ENCODE measurements around the gene USP30. TPM values are rescaled to one million over a fixed set of nuclear protein-coding genes. Genes with fewer than 3 reads are reported as not detected.

USP30 gene
- total RNA-seq, 1 experiment from 2014 or later, result 6.9 TPM

DNA sequence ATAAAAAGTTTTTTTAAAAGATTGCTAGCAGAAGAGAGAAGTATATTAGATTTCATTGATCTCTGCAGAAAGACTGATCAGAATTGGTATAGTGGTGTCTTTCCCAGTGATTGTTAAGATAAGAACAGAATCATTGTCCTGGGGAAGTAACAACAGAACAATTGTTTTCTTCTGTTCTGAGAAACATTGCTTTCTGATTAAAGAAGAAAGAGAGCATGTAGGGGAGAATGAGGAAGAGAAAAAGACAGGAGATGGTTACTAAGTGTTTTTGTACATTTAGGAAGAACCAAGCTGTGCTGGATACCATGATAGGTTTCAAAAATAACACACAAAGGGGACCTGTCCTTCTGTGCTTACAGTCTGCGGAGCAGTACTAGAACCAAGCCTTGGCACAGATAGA, 5.0 kb downstream of the USP30 start:
- peaks cover 7% of the 10 kb centered on the region for H3K4me1 Mint-ChIP-seq
- DNase-seq (ENCODE audit: low spot score) (no peak), ATAC-seq (no peak)
- TF ChIP-seq, protein P1, sequence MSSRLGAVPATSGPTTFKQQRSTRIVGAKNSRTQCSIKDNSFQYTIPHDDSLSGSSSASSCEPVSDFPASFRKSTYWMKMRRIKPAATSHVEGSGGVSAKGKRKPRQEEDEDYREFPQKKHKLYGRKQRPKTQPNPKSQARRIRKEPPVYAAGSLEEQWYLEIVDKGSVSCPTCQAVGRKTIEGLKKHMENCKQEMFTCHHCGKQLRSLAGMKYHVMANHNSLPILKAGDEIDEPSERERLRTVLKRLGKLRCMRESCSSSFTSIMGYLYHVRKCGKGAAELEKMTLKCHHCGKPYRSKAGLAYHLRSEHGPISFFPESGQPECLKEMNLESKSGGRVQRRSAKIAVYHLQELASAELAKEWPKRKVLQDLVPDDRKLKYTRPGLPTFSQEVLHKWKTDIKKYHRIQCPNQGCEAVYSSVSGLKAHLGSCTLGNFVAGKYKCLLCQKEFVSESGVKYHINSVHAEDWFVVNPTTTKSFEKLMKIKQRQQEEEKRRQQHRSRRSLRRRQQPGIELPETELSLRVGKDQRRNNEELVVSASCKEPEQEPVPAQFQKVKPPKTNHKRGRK (CRISPR knock-in tag; IDR thresholded peaks at IDR 0.05; ENCODE audit: borderline replicate concordance), result no peak
- TF ChIP-seq PRRX2 (CRISPR knock-in tag; IDR thresholded peaks at IDR 0.05) (no peak), ATF1 (CRISPR knock-in tag; IDR thresholded peaks at IDR 0.05) (no peak), GTF2I (CRISPR knock-in tag; conservative IDR thresholded peaks at IDR 0.05) (no peak), CREM (CRISPR knock-in tag; IDR thresholded peaks at IDR 0.05) (no peak), RORB (CRISPR knock-in tag; IDR thresholded peaks at IDR 0.05) (no peak), RELA (CRISPR knock-in tag; IDR thresholded peaks at IDR 0.05; ENCODE audit: borderline replicate concordance) (no peak), NFATC4 (CRISPR knock-in tag; IDR thresholded peaks at IDR 0.05) (no peak), ZNF219 (CRISPR knock-in tag; IDR thresholded peaks at IDR 0.05; ENCODE audit: borderline replicate concordance) (no peak), KAT7 (CRISPR knock-in tag; IDR thresholded peaks at IDR 0.05; ENCODE audit: borderline replicate concordance) (no peak), ESRRA (CRISPR knock-in tag; IDR thresholded peaks at IDR 0.05; ENCODE audit: borderline replicate concordance) (no peak), EMX1 (CRISPR knock-in tag; IDR thresholded peaks at IDR 0.05) (no peak)
- TF ChIP-seq, protein P2, sequence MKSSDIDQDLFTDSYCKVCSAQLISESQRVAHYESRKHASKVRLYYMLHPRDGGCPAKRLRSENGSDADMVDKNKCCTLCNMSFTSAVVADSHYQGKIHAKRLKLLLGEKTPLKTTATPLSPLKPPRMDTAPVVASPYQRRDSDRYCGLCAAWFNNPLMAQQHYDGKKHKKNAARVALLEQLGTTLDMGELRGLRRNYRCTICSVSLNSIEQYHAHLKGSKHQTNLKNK (CRISPR knock-in tag; IDR thresholded peaks at IDR 0.05), result no peak
- TF ChIP-seq, protein P3, sequence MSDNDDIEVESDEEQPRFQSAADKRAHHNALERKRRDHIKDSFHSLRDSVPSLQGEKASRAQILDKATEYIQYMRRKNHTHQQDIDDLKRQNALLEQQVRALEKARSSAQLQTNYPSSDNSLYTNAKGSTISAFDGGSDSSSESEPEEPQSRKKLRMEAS (CRISPR knock-in tag; IDR thresholded peaks at IDR 0.05), result no peak
- TF ChIP-seq, protein P4, sequence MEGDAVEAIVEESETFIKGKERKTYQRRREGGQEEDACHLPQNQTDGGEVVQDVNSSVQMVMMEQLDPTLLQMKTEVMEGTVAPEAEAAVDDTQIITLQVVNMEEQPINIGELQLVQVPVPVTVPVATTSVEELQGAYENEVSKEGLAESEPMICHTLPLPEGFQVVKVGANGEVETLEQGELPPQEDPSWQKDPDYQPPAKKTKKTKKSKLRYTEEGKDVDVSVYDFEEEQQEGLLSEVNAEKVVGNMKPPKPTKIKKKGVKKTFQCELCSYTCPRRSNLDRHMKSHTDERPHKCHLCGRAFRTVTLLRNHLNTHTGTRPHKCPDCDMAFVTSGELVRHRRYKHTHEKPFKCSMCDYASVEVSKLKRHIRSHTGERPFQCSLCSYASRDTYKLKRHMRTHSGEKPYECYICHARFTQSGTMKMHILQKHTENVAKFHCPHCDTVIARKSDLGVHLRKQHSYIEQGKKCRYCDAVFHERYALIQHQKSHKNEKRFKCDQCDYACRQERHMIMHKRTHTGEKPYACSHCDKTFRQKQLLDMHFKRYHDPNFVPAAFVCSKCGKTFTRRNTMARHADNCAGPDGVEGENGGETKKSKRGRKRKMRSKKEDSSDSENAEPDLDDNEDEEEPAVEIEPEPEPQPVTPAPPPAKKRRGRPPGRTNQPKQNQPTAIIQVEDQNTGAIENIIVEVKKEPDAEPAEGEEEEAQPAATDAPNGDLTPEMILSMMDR (IDR thresholded peaks at IDR 0.05), result no peak
- TF ChIP-seq, protein P5, sequence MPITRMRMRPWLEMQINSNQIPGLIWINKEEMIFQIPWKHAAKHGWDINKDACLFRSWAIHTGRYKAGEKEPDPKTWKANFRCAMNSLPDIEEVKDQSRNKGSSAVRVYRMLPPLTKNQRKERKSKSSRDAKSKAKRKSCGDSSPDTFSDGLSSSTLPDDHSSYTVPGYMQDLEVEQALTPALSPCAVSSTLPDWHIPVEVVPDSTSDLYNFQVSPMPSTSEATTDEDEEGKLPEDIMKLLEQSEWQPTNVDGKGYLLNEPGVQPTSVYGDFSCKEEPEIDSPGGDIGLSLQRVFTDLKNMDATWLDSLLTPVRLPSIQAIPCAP (CRISPR knock-in tag; IDR thresholded peaks at IDR 0.05), result no peak
- no peaks in the 10 kb centered on the region for H3K9me3 Mint-ChIP-seq
- no peaks in the 10 kb centered on the region for H3K36me3 Mint-ChIP-seq
- ChIA-PET POLR2A (no interaction called here), CTCF (no interaction called here)
- H3K27ac Mint-ChIP-seq, result no peak overlapping the region
- H3K27me3 Mint-ChIP-seq (ENCODE audit: low read depth), result no peaks in the 10 kb centered on the region
- no peak overlapping the region for H3K4me3 Mint-ChIP-seq

DNA sequence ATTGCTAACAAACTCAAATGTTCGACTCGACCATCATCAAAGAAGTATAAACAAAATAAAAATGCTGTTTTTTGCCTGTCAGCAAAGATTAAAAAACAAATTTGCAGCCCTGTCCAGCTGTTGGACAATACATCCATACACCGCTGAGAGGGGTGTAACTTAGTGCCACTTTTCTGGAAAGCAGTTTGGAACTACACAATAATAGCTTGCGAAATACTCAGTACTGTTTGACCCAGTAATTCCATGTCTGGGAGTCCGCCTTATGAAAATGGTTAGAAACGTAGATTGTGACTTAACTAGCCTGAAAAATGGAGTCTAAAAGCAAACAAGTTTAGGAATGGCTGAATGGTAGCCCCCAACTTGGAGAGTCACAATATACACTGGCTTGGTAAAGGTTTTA, 6.4 kb downstream of the USP30 start:
- Mint-ChIP-seq H3K9me3 (no peaks in the 10 kb centered on the region), H3K36me3 (no peaks in the 10 kb centered on the region), H3K4me3 (no peak overlapping the region), H3K27ac (no peak overlapping the region), H3K4me1 (peaks cover 1% of the 10 kb centered on the region), H3K27me3 (ENCODE audit: low read depth) (no peaks in the 10 kb centered on the region)
- ChIA-PET CTCF (no interaction called here), POLR2A (no interaction called here)
- no peak for DNase-seq (ENCODE audit: low spot score)
- TF ChIP-seq ESRRA (CRISPR knock-in tag; IDR thresholded peaks at IDR 0.05; ENCODE audit: borderline replicate concordance), result no peak
- no peak for TF ChIP-seq NR2C2 (CRISPR knock-in tag; IDR thresholded peaks at IDR 0.05)
- no peak for TF ChIP-seq NFYB (CRISPR knock-in tag; conservative IDR thresholded peaks at IDR 0.05; ENCODE audit: low read depth)
- no peak for TF ChIP-seq TEAD4 (CRISPR knock-in tag; IDR thresholded peaks at IDR 0.05)
- TF ChIP-seq, protein P6, sequence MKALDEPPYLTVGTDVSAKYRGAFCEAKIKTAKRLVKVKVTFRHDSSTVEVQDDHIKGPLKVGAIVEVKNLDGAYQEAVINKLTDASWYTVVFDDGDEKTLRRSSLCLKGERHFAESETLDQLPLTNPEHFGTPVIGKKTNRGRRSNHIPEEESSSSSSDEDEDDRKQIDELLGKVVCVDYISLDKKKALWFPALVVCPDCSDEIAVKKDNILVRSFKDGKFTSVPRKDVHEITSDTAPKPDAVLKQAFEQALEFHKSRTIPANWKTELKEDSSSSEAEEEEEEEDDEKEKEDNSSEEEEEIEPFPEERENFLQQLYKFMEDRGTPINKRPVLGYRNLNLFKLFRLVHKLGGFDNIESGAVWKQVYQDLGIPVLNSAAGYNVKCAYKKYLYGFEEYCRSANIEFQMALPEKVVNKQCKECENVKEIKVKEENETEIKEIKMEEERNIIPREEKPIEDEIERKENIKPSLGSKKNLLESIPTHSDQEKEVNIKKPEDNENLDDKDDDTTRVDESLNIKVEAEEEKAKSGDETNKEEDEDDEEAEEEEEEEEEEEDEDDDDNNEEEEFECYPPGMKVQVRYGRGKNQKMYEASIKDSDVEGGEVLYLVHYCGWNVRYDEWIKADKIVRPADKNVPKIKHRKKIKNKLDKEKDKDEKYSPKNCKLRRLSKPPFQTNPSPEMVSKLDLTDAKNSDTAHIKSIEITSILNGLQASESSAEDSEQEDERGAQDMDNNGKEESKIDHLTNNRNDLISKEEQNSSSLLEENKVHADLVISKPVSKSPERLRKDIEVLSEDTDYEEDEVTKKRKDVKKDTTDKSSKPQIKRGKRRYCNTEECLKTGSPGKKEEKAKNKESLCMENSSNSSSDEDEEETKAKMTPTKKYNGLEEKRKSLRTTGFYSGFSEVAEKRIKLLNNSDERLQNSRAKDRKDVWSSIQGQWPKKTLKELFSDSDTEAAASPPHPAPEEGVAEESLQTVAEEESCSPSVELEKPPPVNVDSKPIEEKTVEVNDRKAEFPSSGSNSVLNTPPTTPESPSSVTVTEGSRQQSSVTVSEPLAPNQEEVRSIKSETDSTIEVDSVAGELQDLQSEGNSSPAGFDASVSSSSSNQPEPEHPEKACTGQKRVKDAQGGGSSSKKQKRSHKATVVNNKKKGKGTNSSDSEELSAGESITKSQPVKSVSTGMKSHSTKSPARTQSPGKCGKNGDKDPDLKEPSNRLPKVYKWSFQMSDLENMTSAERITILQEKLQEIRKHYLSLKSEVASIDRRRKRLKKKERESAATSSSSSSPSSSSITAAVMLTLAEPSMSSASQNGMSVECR (CRISPR knock-in tag; IDR thresholded peaks at IDR 0.05; ENCODE audit: borderline replicate concordance), result no peak
- ATAC-seq, result no peak

Data from WTC11 (cell line).